Measurements from ENCODE around the gene PLCB2. TPM values are rescaled to one million over a fixed set of nuclear protein-coding genes. Genes with fewer than 3 reads are reported as not detected.

PLCB2 gene
- total RNA-seq, 4 donors from 2014 or later = 0.88 to 4.2 (median 2.3) TPM

GRCh38 chr15:40305281-40305680 lies 2.5 kb downstream of the PLCB2 start:
- no peak overlapping the region for H3K4me3 ChIP-seq (ENCODE audit: low read depth, poor library complexity, severe bottlenecking)
- WGBS, 2 donors = 88 to 91% methylated on average over 4 of the region's 4 CpGs
- intact Hi-C loops (cut with DNase I; ENCODE audit: low total_unique reads) = no loop called here
- TF ChIP-seq POLR2A (IDR thresholded peaks at IDR 0.05) (no peak), CTCF (IDR thresholded peaks at IDR 0.05) (no peak)
- DNase-seq (ENCODE audit: low spot score in 2 of 2) = no peak

GRCh38 chr15:40303576-40303975 lies 4.2 kb downstream of the PLCB2 start:
- 79 to 90% methylated on average over 2 of the region's 2 CpGs for WGBS, 2 donors
- intact Hi-C loops (cut with DNase I; ENCODE audit: low total_unique reads) = no loop called here
- no peak for TF ChIP-seq CTCF (IDR thresholded peaks at IDR 0.05)
- TF ChIP-seq POLR2A (IDR thresholded peaks at IDR 0.05) = no peak
- no peak for DNase-seq (ENCODE audit: low spot score in 2 of 2)
- H3K4me3 ChIP-seq (ENCODE audit: low read depth, poor library complexity, severe bottlenecking) = no peak overlapping the region

- no peak overlapping the region for H3K4me3 ChIP-seq (ENCODE audit: low read depth, poor library complexity, severe bottlenecking)
- DNase-seq (ENCODE audit: low spot score in 2 of 2) = no peak
- TF ChIP-seq CTCF (IDR thresholded peaks at IDR 0.05) = no peak
- TF ChIP-seq POLR2A (IDR thresholded peaks at IDR 0.05) = no peak
- 70 to 71% methylated on average over 10 to 11 of the region's 11 CpGs for WGBS, 2 donors
- intact Hi-C loops (cut with DNase I; ENCODE audit: low total_unique reads) = no loop called here
Measured at GRCh38 chr15:40302981-40303380, 4.8 kb downstream of the PLCB2 start.

GRCh38 chr15:40302288-40302886 lies 5.3 kb downstream of the PLCB2 start:
- TF ChIP-seq CTCF (IDR thresholded peaks at IDR 0.05) (no peak), POLR2A (IDR thresholded peaks at IDR 0.05) (no peak)
- no peak for DNase-seq (ENCODE audit: low spot score in 2 of 2)
- no peak overlapping the region for H3K4me3 ChIP-seq (ENCODE audit: low read depth, poor library complexity, severe bottlenecking)
- intact Hi-C loops (cut with DNase I; ENCODE audit: low total_unique reads) = no loop called here
- whole genome bisulfite sequencing, 2 donors = 91 to 94% methylated on average over 19 of the region's 19 CpGs

- TF ChIP-seq POLR2A (IDR thresholded peaks at IDR 0.05) (no peak), CTCF (IDR thresholded peaks at IDR 0.05) (no peak)
- 61 to 63% methylated on average over 12 of the region's 12 CpGs for WGBS, 2 donors
- intact Hi-C loops (cut with DNase I; ENCODE audit: low total_unique reads) = no loop called here
- no peak overlapping the region for H3K4me3 ChIP-seq (ENCODE audit: low read depth, poor library complexity, severe bottlenecking)
- no peak for DNase-seq (ENCODE audit: low spot score in 2 of 2)
Measured at GRCh38 chr15:40301467-40302179, 6.1 kb downstream of the PLCB2 start.

Measured in lower leg skin (tissue), 4 donors.